IgD-negative memory B cell (primary cell): ENCODE measurements around the gene PHKG2. TPM values are rescaled to one million over a fixed set of nuclear protein-coding genes. Genes with fewer than 3 reads are reported as not detected.
A peak's percentile ranks its signal among the peaks of the same experiment; 100 is the strongest.

ENCODE experiments used
- H3K27ac Mint-ChIP-seq, 3 donors: one replicate each; pipeline ENCODE4 v1.8.0; 2020 to 2022; ENCODE audit warnings: mild to moderate bottlenecking in 3 of 3, mixed read lengths in 3 of 3, moderate library complexity in 1 of 3
- H3K27me3 Mint-ChIP-seq: one replicate; pipeline ENCODE4 v1.8.0; 2021; ENCODE audit warnings: mixed read lengths
- H3K36me3 Mint-ChIP-seq: one replicate; pipeline ENCODE4 v1.8.0; 2020; ENCODE audit warnings: mild to moderate bottlenecking, mixed read lengths
- H3K4me1 Mint-ChIP-seq, 3 donors: one replicate each; pipeline ENCODE4 v1.8.0; 2020 to 2022; ENCODE audit warnings: mixed read lengths in 3 of 3, mild to moderate bottlenecking in 1 of 3
- H3K4me3 Mint-ChIP-seq, 4 donors: one replicate each; pipeline ENCODE4 v1.8.0; 2020 to 2022; ENCODE audit warnings: mild to moderate bottlenecking in 4 of 4, mixed read lengths in 4 of 4, moderate library complexity in 3 of 4
- H3K9me3 Mint-ChIP-seq, 3 donors: one replicate each; pipeline ENCODE4 v1.8.0; 2020 to 2021; ENCODE audit warnings: mixed read lengths in 3 of 3, mild to moderate bottlenecking in 1 of 3
- polyA plus RNA-seq: library from polyadenylated mRNA; unstranded; fragments of 300-500 nt; fragmentation: Illumina TruSeq; gene quantifications from one replicate; pipeline ENCODE4 v1.2.3, GENCODE V29; 2021

The PHKG2 gene
- polyA plus RNA-seq, 1 donor from 2014 or later, result 36.7 TPM

DNA sequence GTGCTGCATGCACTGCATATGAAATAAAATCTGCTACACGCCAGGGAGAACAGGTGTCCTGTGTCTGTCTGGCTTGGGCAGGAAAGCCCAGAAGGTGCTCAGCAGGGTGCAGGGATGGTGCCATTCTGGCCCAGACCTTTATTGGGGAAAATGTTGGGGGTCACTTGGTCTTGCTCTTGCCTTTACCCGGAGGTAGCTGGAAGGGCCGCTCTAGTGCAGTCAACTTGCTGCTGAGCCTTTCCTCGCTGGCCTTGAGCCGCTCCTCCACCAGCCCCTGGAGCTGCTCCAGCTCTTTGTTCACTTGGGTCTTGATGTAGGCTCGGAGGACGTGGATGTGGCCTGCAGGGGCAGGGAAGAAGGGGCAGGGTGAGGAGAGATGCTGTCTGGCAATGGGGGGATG is 9.1 kb downstream of the PHKG2 start:
- H3K9me3 Mint-ChIP-seq, result no peaks in the 10 kb centered on the region
- H3K4me3 Mint-ChIP-seq, result peak overlapping the region in 1 of 4 donors; percentile 57
- H3K36me3 Mint-ChIP-seq, result no peaks in the 10 kb centered on the region
- no peaks in the 10 kb centered on the region for H3K27me3 Mint-ChIP-seq
- peaks cover 17 to 32% (median 20%) of the 10 kb centered on the region in 3 donors for H3K4me1 Mint-ChIP-seq
- peak overlapping the region in 1 of 3 donors; percentile 10 for H3K27ac Mint-ChIP-seq

GRCh38 chr16:30758988-30759491 is 10.8 kb downstream of the PHKG2 start:
- peaks cover 20 to 41% (median 27%) of the 10 kb centered on the region in 3 donors for H3K4me1 Mint-ChIP-seq
- H3K27ac Mint-ChIP-seq, result peak overlapping the region in 2 of 3 donors; percentile 81 to 87
- H3K27me3 Mint-ChIP-seq, result no peaks in the 10 kb centered on the region
- no peaks in the 10 kb centered on the region for H3K9me3 Mint-ChIP-seq
- peak overlapping the region in 2 of 4 donors; percentile 49 to 98 for H3K4me3 Mint-ChIP-seq
- no peaks in the 10 kb centered on the region for H3K36me3 Mint-ChIP-seq

GRCh38 chr16:30760001-30760559 is 11.9 kb downstream of the PHKG2 start:
- Mint-ChIP-seq H3K4me3 (peak overlapping the region in 2 of 4 donors; percentile 80 to 98), H3K27ac (peak overlapping the region in 1 of 3 donors; percentile 39), H3K9me3 (no peaks in the 10 kb centered on the region)

DNA sequence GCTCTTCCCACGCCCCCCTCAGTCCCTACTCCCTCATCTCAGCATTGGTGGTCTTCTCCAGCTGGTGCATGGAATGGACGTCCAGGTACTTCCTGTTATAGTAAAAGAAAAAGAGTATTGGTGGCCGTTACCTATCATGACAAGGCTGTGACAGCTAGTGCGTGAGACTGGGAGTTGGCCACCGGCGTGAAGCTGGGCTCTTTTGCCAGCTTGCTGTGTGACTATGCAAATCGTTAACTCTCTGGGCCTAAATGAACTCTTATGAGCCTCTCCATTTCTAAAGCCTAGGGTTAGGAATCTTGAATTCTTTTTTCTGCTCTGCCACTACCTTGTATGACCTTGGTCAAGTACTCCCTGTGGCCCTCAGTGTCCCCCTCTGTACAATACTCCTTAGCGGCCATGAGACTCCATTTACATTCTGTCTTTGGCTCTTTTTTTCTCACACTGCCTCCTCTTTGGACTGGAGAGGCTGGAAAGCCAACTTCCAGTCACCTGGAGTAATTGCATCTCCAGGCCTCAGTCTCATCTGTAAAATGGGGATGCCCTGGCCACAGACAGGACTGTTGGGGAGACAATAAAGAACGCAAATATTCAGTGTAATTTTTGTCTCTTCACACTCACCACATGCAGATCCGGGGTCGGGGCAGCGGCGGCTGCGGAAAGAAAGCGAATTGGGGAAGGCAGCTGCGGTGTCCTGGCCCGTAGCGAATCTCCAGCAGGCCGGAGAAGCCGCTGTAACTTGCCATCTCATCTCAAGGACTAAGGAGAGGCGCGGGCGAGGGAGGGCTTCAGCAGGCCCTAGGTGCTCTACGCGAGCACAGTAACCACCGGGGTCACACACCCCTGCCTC is 12.6 kb downstream of the PHKG2 start:
- peaks cover 20 to 45% (median 27%) of the 10 kb centered on the region in 3 donors for H3K4me1 Mint-ChIP-seq
- H3K4me3 Mint-ChIP-seq, result peak overlapping the region; percentile 95 to 99 (median 98)
- H3K36me3 Mint-ChIP-seq, result no peaks in the 10 kb centered on the region
- H3K27ac Mint-ChIP-seq, result peak overlapping the region; percentile 39 to 95 (median 95)
- no peaks in the 10 kb centered on the region for H3K9me3 Mint-ChIP-seq
- H3K27me3 Mint-ChIP-seq, result no peaks in the 10 kb centered on the region

More at GRCh38 chr16:30760001-30760559, 11.9 kb downstream of the PHKG2 start:
- Mint-ChIP-seq H3K36me3 (no peaks in the 10 kb centered on the region), H3K4me1 (peaks cover 20 to 41% (median 27%) of the 10 kb centered on the region in 3 donors), H3K27me3 (no peaks in the 10 kb centered on the region)

GRCh38 chr16:30761427-30761927 is 13.3 kb downstream of the PHKG2 start:
- H3K36me3 Mint-ChIP-seq, result no peaks in the 10 kb centered on the region
- H3K27me3 Mint-ChIP-seq, result no peaks in the 10 kb centered on the region
- H3K4me1 Mint-ChIP-seq, result peaks cover 20 to 45% (median 27%) of the 10 kb centered on the region in 3 donors
- peak overlapping the region; percentile 93 to 95 (median 95) for H3K27ac Mint-ChIP-seq
- no peaks in the 10 kb centered on the region for H3K9me3 Mint-ChIP-seq
- H3K4me3 Mint-ChIP-seq, result peak overlapping the region; percentile 95 to 99 (median 98)

DNA sequence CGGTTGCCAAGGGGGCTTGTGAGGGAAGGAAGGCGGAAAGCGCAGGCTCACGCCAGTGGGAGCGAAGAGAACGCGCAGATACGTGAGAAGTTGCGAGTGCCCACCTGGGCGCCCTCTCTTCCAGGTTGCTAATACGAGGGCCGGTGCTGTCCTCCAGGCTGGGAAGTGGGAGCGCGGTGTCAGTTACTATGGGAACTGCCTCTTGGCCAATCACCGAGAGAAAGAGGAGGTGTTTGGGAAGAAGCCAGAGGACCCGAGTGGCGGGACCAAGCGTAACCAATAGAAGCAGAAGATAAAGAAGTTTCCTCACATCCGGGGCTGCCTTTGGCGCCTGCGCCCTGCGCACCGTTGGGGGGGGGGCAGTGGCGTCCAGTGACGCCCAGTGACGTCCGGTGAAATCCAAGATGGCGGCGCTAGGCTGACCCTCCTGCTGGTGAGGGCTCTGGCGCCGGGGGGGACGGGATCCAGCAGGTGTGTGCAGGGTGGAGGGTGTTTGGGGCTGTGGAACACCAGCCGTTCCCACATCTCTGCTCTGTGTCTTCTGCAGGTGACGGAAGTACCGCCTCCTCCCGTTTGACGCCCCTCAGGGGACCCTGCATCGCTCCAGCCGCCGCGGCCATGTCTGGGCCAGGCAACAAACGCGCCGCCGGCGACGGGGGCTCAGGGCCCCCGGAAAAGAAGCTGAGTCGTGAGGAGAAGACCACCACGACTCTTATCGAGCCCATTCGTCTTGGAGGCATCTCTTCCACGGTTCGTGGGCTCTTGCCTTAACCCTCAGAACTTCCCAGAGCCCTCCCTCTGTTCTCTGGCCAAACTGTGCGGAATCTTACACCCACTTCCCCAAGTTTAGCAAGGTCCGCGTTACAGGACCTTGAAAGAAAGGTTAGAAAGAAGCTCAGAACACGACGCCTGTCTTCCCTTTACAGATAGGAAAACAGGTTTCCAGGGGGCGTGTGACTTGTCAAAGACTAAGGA is 14.0 kb downstream of the PHKG2 start, which contains the start of the genes CFAP119 and RNF40:
Gene CFAP119 (minus strand): TSS at position 135 of the 975 bp plus-strand sequence. CDS start 314 bp downstream, outside the sequence.
Gene RNF40 (plus strand): TSS at position 395 of the 975 bp plus-strand sequence. CDS start 224 bp downstream, at position 619.
- Mint-ChIP-seq H3K4me3 (peak within 1 kb of the TSS; percentile 95 to 99 (median 98)), H3K9me3 (no peaks in the 10 kb centered on the region), H3K27me3 (no peaks in the 10 kb centered on the region), H3K4me1 (peaks cover 20 to 48% (median 30%) of the 10 kb centered on the region in 3 donors), H3K27ac (peak within 1 kb of the TSS; percentile 93 to 95 (median 95)), H3K36me3 (peaks cover 2% of the 10 kb centered on the region)

- Mint-ChIP-seq H3K4me1 (peaks cover 26 to 56% (median 36%) of the 10 kb centered on the region in 3 donors), H3K36me3 (peaks cover 2% of the 10 kb centered on the region), H3K27me3 (no peaks in the 10 kb centered on the region), H3K27ac (peak overlapping the region; percentile 93 to 95 (median 95)), H3K9me3 (no peaks in the 10 kb centered on the region), H3K4me3 (peak overlapping the region; percentile 95 to 99 (median 98))
Observed at GRCh38 chr16:30762991-30763725, 14.9 kb downstream of the PHKG2 start.

DNA sequence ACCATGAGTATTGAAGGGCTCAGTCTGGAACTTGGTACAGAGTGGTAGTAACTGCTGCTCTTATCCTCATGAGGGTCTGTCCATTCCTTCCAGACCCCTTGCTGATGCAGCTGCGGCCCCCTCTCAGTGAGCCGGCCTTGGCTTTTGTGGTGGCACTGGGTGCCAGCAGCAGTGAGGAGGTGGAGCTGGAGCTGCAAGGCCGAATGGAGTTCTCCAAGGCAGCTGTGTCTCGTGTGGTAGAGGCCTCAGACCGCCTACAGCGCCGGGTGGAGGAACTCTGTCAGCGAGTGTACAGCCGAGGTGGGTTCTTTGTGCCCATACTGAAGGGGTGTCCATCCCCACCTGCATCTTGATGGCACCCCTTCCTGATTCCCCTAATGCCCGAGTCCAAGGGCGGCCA is 15.9 kb downstream of the PHKG2 start:
- H3K27ac Mint-ChIP-seq, result peak overlapping the region in 2 of 3 donors; percentile 50 to 52
- peaks cover 3% of the 10 kb centered on the region for H3K36me3 Mint-ChIP-seq
- peaks cover 20 to 50% (median 36%) of the 10 kb centered on the region in 3 donors for H3K4me1 Mint-ChIP-seq
- no peaks in the 10 kb centered on the region for H3K9me3 Mint-ChIP-seq
- no peaks in the 10 kb centered on the region for H3K27me3 Mint-ChIP-seq
- H3K4me3 Mint-ChIP-seq, result peak overlapping the region in 2 of 4 donors; percentile 75 to 80

- no peak overlapping the region for H3K27ac Mint-ChIP-seq
- no peaks in the 10 kb centered on the region for H3K27me3 Mint-ChIP-seq
- peaks cover 23 to 47% (median 38%) of the 10 kb centered on the region in 3 donors for H3K4me1 Mint-ChIP-seq
- peaks cover 3% of the 10 kb centered on the region for H3K36me3 Mint-ChIP-seq
- H3K9me3 Mint-ChIP-seq, result no peaks in the 10 kb centered on the region
- H3K4me3 Mint-ChIP-seq, result peak overlapping the region in 1 of 4 donors; percentile 32
Observed at GRCh38 chr16:30764816-30765465, 16.7 kb downstream of the PHKG2 start.

DNA sequence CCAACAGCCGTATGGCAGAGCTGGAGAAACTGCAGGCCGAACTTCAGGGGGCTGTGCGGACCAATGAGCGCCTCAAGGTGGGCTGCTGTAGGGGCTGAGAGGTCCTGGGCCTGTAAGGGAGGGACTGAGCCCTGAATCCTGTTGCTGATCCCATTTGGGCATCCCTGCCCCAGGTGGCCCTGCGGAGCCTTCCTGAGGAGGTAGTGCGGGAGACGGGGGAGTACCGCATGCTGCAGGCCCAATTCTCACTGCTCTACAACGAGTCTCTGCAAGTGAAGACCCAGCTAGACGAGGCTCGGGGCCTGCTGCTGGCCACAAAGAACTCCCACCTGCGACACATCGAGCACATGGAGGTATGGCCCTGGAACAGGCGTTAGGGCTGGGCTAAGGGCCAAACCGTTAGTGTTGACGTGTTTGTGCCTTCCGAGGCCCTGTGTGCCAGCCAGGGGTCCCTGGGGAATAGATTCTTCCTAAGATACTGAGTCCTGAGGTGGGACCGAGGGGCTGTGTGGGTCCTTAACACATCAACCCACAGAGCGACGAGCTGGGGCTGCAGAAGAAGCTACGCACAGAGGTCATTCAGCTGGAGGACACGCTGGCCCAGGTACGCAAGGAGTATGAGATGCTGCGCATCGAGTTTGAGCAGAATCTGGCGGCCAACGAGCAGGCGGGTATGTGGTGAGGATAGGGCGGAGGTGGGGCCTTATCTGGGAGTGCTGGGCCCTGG is 18.1 kb downstream of the PHKG2 start:
- Mint-ChIP-seq H3K36me3 (peaks cover 5% of the 10 kb centered on the region), H3K27me3 (no peaks in the 10 kb centered on the region), H3K27ac (peak overlapping the region in 1 of 3 donors; percentile 55), H3K4me1 (peaks cover 14 to 38% (median 29%) of the 10 kb centered on the region in 3 donors), H3K4me3 (no peak overlapping the region), H3K9me3 (no peaks in the 10 kb centered on the region)

DNA sequence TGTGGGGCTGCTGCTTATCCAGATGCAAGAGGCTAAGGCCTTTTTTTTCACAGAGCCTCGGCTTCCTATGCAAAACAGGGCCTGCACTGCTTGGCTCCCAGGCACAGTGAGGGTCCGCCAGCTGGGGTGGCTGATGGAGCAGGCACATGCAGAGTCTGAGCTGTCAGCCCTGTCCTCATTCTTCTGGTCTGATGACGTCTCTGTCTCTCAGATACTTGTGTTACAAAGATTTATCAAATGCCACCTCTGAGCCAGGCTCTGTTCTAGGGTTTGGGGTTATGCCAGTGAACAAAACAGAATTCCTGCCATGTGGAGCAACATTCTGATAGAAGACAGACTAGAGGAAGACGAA is 18.7 kb downstream of the PHKG2 start:
- Mint-ChIP-seq H3K27ac (peak overlapping the region in 2 of 3 donors; percentile 55 to 59), H3K4me3 (peak overlapping the region in 1 of 4 donors; percentile 76), H3K36me3 (peaks cover 5% of the 10 kb centered on the region), H3K4me1 (peaks cover 12 to 34% (median 29%) of the 10 kb centered on the region in 3 donors), H3K27me3 (no peaks in the 10 kb centered on the region), H3K9me3 (no peaks in the 10 kb centered on the region)

- Mint-ChIP-seq H3K9me3 (no peaks in the 10 kb centered on the region), H3K4me1 (peaks cover 9 to 31% (median 24%) of the 10 kb centered on the region in 3 donors), H3K36me3 (peaks cover 9% of the 10 kb centered on the region), H3K27ac (peak overlapping the region; percentile 16 to 83 (median 59)), H3K27me3 (no peaks in the 10 kb centered on the region), H3K4me3 (peak overlapping the region in 3 of 4 donors; percentile 50 to 76 (median 63))
Observed at GRCh38 chr16:30767767-30768465, 19.7 kb downstream of the PHKG2 start.
